Activated CD4-positive, CD25-positive, alpha-beta regulatory T cell treated with anti-CD3 and anti-CD28 coated beads, Interleukin-2, amount 50 U/mL, for 16 hours (primary cell): ENCODE data around the gene SYT4.
"Not testable (repeated sequence)": the region's sequence is repeated elsewhere in the genome, so short reads cannot be mapped to it uniquely, and the experiment has no call there.

Experiments used
- DNase-seq: peaks from one replicate; pipeline ENCODE4 v3.0.0-alpha.2; 2020; ENCODE audit warnings: low read depth, low spot score

The SYT4 gene

GRCh38 chr18:43277164-43277600 is at the start of gene SYT4:
SYT4 (minus strand) TSS chr18:43277490; CDS start chr18:43277281, 209 bp downstream.
- no peak for DNase-seq

GRCh38 chr18:43322132-43322531 is 44.8 kb upstream of the SYT4 start:
- no peak for DNase-seq

DNA sequence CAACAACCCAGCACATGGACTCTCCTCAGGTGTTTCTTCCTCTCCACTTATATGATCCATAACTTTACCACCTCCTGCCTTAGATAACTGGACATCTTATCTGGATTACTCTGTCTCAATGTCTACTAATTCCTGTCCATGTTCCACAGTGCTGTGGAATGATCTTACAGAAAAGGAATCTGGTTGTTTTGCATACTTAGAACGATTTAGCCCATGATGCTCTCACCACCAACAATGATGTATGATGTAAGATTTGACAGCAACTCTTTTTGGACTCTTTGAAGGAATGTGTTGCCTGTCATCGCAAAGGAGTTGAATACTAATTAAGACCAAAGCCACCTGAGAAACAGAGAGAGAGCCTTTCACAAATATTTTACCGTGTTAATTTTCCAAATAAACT is 37.7 kb upstream of the SYT4 start:
- no peak for DNase-seq

DNA sequence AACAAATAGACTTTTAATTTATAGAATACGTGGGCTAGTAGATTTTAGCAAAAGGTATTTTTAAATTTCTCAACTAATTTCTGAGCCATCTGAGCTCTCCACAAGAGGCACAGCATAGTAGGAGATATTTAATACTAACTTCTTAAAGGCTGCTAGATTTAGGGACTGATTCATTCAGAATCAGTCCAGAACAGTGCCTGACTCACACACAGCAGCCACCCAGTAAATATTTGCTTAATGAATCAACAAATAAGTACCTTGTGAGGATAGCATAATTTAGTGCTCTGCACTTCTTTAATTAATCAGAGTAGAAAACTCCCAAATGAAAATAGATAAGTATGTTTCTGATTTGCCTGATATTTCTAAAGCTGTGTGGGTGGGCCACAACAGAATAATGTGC is 35.6 kb upstream of the SYT4 start:
- no peak for DNase-seq

GRCh38 chr18:43310239-43310638 is 32.9 kb upstream of the SYT4 start:
- DNase-seq: no peak

DNA sequence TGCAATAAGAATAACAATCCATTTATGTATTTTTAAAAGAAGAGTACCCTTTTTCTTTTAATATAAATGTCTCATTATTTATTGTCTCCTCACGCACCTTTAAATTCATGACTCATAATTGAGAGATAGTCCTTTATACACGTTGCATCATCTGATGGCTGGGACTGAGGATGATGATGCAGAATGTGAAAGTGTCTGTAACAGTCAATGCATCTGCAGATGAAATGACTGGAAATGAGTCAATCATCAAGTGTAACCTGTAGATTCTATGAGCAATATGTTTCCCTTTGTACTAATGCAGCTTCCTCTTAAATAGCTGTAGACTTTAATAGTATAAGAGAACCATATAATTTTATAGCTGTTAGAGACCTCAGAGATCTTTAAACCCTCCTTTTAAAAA is 26.1 kb upstream of the SYT4 start:
- DNase-seq: no peak

GRCh38 chr18:43286187-43286586 is 8.9 kb upstream of the SYT4 start:
- not testable (repeated sequence) for DNase-seq

- DNase-seq: no peak
Measured at GRCh38 chr18:43283299-43283698, 6.0 kb upstream of the SYT4 start.

DNA sequence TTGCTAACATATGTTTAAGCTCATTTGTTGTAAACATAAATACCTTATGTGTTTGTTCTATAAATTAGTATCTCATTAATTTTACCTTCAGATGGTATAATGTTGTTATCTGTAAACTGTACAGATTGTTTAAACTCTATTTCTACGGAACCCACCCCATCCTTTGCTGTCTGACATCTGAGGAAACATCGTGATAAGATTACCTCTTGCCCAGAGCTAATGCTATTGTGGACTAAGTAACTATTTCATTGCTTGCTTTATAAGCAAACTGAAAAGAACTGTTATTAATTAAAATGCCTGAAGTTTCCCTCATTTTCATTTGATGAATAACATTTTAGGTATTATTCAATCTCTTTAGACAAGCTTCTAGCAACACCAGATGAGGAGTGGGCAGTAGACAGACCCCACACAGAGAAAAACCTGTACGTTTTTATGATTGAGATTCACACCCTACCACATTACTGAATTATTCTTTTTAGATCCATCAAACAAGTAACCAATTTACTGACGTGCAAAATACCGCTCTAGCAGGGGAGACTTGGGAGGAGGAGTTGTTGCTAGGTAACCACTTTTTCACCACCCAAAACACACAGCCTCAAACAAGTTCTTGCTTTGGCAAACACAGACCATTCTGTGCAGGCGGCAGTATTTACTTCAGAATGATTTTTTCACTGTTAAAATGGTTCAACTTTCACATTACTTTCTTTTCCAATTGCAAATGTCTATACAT is 1.9 kb upstream of the SYT4 start:
- DNase-seq: no peak

DNA sequence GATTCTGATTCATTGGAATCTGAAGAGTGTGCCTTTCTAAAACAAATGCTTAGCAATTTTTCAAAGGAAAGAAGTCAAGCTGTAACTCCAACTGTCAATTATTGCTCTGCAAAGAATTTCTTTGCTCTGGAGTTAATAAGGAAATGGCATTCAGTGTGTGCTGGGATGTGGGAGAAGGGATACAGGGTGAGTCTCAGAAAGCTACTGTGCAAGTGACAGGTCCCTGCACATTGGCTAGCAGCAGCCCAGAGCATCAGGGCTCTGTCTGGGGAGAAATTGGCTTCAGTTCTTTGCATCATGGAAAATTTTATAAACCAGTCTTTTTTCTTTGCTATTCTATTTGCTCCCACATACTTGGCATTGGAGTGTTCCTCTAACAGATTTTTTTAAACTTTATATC is 1.1 kb upstream of the SYT4 start:
- DNase-seq: no peak

GRCh38 chr18:43276491-43276890 is 799 bp downstream of the SYT4 start:
- no peak for DNase-seq

- no peak for DNase-seq
Measured at GRCh38 chr18:43275546-43275945, 1.7 kb downstream of the SYT4 start.

DNA sequence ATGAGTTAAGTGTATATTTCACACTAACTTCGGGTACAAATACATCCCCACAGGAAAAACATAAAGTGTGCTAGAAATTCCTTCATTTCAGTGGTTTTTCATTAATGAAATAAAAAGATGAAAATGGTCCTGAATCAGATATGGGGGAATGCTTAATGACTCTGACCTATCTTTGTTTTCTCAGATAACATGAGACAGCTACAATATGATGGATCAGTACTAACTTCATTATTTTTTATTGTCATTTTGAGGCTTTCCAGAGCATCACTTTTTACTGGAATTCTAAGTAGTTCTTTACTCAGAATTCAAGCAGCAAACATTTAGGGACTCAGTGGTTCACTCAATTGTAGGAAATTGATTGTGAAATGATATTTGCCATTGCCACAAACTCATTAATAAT is 2.8 kb downstream of the SYT4 start:
- DNase-seq: no peak

DNA sequence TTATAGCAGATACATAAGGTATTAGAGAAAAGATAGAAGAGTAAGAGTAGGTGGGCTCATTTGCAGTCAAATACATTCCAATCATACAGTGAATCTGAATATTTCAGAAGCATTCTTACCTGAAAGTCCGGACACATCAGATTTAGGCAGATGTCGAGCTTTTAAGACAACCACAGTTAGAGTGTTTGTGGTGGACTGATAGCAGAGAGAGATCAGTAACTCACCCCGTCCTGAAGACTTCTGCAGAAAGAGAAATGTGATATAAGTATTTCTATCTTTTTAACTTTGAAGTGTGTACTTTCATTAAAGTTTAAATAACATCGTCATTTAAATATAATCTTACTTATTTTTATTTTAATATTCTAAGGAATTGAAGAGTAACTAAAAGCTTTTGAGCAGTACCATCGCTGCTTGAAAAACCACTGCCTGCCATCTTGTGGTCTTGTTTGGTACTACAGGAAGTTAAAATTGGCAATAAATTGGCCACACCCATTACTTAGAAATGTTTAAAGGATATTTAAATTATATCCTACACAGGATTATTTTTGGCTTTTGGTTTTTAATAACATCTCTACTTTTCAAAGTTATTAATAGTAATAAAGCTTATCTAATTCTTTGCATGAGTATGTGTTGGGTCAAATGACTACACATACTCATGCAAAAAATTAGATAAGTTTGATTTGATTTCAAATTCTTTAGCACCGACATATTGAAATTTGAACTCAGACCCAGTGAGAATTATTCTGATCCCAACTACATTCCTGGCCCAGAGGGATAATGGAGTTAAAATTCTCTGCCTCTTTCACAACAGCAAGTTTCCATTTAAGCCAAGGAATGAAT is 5.5 kb downstream of the SYT4 start:
- DNase-seq: no peak

DNA sequence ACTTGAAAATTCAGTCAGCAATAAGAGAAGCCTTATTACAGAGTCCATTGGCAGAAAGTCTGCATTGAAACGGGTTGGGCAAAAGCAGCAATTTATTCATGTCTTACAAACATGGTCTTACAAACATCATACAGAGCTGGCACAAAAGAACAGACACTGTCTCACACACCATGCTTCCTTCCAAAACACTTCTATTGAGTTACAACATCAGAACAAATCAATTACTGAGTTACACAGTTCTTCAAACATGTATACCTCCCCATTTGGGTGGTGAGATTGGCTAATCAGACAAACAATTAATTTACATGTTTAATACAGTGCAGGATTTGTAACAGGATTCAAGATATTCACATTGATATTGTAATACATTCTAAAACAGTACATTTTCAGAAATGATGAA is 9.5 kb downstream of the SYT4 start:
- no peak for DNase-seq

GRCh38 chr18:43265465-43265864 is 11.8 kb downstream of the SYT4 start:
- DNase-seq: no peak

GRCh38 chr18:43248610-43249249 is 28.6 kb downstream of the SYT4 start:
- no peak for DNase-seq

GRCh38 chr18:43247944-43248343 is 29.3 kb downstream of the SYT4 start:
- no peak for DNase-seq

GRCh38 chr18:43238429-43238828 is 38.9 kb downstream of the SYT4 start:
- DNase-seq: no peak

GRCh38 chr18:43236921-43237320 is 40.4 kb downstream of the SYT4 start:
- DNase-seq: no peak

DNA sequence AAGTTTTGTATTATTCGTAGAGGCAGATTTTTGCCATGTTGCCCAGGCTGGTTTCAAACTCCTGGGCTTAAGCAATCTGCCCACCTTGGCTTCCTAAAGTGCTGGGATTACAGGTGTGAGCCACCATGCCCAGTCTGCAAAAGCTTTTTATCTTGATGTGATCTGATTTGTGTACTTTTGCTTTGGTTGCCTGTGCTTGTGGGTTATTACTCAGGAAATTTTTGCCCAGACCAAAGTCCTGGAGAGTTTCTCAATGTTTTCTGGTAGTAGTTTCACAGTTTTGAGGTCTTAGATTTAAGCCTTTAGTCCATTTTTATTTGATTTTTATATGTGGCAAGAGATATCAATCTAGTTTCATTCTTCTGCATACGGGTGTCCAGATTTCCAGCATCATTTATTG is 42.4 kb downstream of the SYT4 start:
- DNase-seq: no peak

GRCh38 chr18:43222501-43222900 is 54.8 kb downstream of the SYT4 start:
- DNase-seq: no peak

- DNase-seq: no peak
Measured at GRCh38 chr18:43220691-43221090, 56.6 kb downstream of the SYT4 start.
